ENCODE measurements around the gene KIRREL3. TPM values are rescaled to one million over a fixed set of nuclear protein-coding genes. Genes with fewer than 3 reads are reported as not detected.

The KIRREL3 gene
- total RNA-seq, 3 donors from 2014 or later: 0.32 to 0.33 TPM; not detected in 1

DNA sequence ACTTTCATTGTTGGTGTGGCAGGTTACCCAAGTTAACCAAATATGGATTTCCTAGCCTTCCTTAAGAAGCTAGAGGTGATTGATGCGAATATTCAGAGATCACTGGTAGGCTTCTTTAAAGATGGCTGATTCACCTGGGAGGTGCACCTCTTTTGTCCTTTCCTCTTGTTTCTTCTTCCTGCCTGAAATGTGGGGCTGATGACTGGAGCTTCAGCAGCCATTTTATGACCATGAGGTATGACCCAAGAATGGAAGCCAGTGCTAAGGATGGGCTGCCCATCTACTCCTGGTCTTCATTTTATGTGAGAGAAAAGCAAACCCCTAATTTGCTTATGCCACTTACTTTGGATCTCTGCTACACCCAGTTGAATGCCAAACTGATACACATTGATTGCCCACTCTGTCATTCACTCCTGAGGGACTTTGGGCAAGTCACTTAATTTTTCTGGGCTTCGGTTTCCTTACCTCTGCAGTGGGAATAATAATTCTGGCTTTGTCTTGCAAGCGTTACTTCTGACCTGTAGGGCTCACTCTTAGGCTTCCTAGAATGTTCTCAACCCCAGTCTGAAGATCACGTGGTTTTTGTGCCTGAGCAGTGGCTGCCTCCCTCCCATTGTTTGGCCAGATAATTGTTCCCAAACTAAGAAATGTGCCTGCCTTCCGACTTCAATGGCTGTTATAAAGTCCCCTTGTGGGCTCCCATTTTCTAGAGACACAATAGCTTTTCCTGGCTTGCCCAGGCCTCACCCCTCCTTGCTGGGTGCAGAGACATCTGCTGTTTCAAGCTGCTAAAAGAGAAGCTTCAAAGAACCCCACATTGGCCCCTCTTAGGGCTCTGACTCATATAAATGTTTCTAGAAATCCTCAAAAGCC, 402.0 kb downstream of the KIRREL3 start:
- DNase-seq (ENCODE audit: low spot score in 2 of 2): no peak
- Histone ChIP-seq H3K4me3 (no peak overlapping the region), H3K9me3 (no peaks in the 10 kb centered on the region), H3K27ac (no peak overlapping the region), H3K4me1 (no peaks in the 10 kb centered on the region), H3K36me3 (no peaks in the 10 kb centered on the region), H3K27me3 (no peaks in the 10 kb centered on the region)
- intact Hi-C loops (cut with DNase I; ENCODE audit: low total_unique reads): no loop called here
- TF ChIP-seq POLR2A (IDR thresholded peaks at IDR 0.05) (no peak), POLR2AphosphoS5 (IDR thresholded peaks at IDR 0.05) (no peak), CTCF (IDR thresholded peaks at IDR 0.05) (no peak)

DNA sequence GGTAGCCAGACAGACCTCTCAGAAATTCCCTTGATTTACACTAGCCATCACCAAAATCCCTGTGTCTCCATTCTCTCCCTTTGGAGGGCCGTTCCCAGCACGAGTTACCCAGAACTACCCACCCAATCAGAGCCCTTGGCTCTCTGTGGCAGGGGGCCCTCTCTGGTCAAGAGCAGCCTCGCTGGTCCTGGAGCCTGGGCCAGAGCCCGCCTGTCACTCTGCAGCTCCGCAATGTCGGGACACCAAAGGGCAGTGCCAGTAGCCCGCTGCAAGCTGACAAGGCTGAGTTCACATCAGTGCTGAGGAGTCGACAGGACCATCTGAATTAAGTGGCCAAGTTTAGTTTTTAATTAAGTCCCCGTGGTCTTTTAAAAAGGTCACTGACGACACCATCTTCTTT, 403.5 kb downstream of the KIRREL3 start:
- Histone ChIP-seq H3K9me3 (no peaks in the 10 kb centered on the region), H3K4me3 (no peak overlapping the region), H3K27ac (no peak overlapping the region), H3K4me1 (no peaks in the 10 kb centered on the region), H3K27me3 (no peaks in the 10 kb centered on the region), H3K36me3 (no peaks in the 10 kb centered on the region)
- no peak for DNase-seq (ENCODE audit: low spot score in 2 of 2)
- no peak for TF ChIP-seq CTCF (IDR thresholded peaks at IDR 0.05)
- TF ChIP-seq POLR2AphosphoS5 (IDR thresholded peaks at IDR 0.05): no peak
- TF ChIP-seq POLR2A (IDR thresholded peaks at IDR 0.05): no peak
- intact Hi-C loops (cut with DNase I; ENCODE audit: low total_unique reads): no loop called here

GRCh38 chr11:126596474-126596873, 404.1 kb downstream of the KIRREL3 start:
- no peaks in the 10 kb centered on the region for H3K27me3 ChIP-seq
- H3K4me3 ChIP-seq: no peak overlapping the region
- intact Hi-C loops (cut with DNase I; ENCODE audit: low total_unique reads): no loop called here
- no peaks in the 10 kb centered on the region for H3K4me1 ChIP-seq
- H3K36me3 ChIP-seq: no peaks in the 10 kb centered on the region
- H3K9me3 ChIP-seq: no peaks in the 10 kb centered on the region
- TF ChIP-seq POLR2AphosphoS5 (IDR thresholded peaks at IDR 0.05): no peak
- no peak for TF ChIP-seq POLR2A (IDR thresholded peaks at IDR 0.05)
- no peak for TF ChIP-seq CTCF (IDR thresholded peaks at IDR 0.05)
- no peak for DNase-seq (ENCODE audit: low spot score in 2 of 2)
- H3K27ac ChIP-seq: no peak overlapping the region

DNA sequence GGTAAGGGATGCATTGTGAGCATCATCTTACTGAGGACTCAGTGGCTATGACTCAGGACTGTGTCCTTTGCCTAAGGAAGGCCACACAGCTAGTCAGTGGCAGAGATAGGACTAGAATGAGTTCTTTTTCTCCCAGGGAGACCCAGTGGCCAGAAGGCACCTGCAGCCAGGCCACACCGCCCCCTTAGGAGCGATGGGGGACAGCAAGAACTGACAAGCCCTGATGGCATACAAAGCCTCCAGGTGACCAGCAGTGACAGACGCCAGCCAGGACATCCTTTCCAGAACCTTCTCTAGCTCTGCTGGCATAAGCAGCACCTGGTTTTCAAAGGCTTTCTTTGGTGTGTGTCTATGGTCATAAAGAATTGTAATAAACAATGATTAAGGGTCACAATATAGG, 405.0 kb downstream of the KIRREL3 start:
- no peak for TF ChIP-seq POLR2A (IDR thresholded peaks at IDR 0.05)
- TF ChIP-seq POLR2AphosphoS5 (IDR thresholded peaks at IDR 0.05): no peak
- TF ChIP-seq CTCF (IDR thresholded peaks at IDR 0.05): no peak
- Histone ChIP-seq H3K27ac (no peak overlapping the region), H3K27me3 (no peaks in the 10 kb centered on the region), H3K4me1 (no peaks in the 10 kb centered on the region), H3K36me3 (no peaks in the 10 kb centered on the region), H3K4me3 (no peak overlapping the region), H3K9me3 (no peaks in the 10 kb centered on the region)
- intact Hi-C loops (cut with DNase I; ENCODE audit: low total_unique reads): no loop called here
- DNase-seq (ENCODE audit: low spot score in 2 of 2): no peak

DNA sequence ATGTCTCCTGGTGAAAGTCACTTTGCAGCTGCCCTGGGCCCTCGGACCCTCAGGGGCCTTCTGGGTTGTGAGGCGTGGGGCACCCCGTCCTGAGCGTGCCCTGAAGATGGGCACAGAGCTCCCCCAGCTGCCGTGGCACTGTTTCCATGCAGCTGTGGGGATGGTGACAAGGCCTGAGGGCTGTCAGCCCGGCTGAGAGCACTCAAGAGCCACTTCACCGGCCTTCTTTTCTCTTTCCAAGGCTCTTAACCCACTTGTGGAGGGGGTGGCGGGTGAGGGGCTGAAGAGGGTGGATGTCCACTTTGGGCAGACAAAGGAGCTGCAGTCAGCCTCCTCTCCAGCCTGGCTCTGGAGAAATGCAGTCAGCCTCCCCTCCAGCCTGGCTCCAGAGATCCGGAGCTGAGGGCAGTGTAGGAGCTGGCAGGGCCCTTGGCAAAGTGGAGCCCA, 405.6 kb downstream of the KIRREL3 start:
- Histone ChIP-seq H3K4me1 (no peaks in the 10 kb centered on the region), H3K27ac (no peak overlapping the region), H3K27me3 (no peaks in the 10 kb centered on the region), H3K4me3 (no peak overlapping the region), H3K9me3 (no peaks in the 10 kb centered on the region), H3K36me3 (no peaks in the 10 kb centered on the region)
- DNase-seq (ENCODE audit: low spot score in 2 of 2): no peak
- TF ChIP-seq POLR2AphosphoS5 (IDR thresholded peaks at IDR 0.05): no peak
- TF ChIP-seq POLR2A (IDR thresholded peaks at IDR 0.05): no peak
- no peak for TF ChIP-seq CTCF (IDR thresholded peaks at IDR 0.05)
- intact Hi-C loops (cut with DNase I; ENCODE audit: low total_unique reads): no loop called here
